ENCODE data around the gene NUDT2. TPM values are rescaled to one million over a fixed set of nuclear protein-coding genes. Genes with fewer than 3 reads are reported as not detected.

The NUDT2 gene
- total RNA-seq, 2 donors from 2014 or later, result 3.4 to 20.8 TPM

DNA sequence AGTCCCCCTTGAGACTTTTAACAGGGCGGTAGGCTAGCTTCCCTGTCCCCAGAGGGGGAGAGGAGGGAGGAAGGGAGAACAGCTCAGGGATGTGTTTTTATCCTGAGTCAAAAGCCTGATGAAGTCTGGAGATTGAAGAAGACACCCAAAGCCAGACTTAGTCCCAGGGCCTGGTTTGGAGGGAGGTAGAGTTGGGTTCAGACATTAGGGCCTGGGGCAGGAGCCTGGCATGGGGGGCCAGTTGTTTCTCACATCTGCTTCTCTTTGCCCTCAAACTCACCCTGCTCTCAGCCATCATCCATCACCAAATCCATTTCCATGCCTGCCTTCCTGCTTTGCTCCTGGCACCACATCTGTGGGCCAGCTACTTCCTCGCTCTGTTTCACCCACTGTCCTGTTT lies 44.4 kb downstream of the NUDT2 start:
- Histone ChIP-seq H3K9me3 (no peaks in the 10 kb centered on the region), H3K36me3 (peaks cover 22% of the 10 kb centered on the region), H3K4me1 (ENCODE audit: control insufficient read depth in 1 of 2, low read depth in 2 of 2) (peaks cover 6 to 14% of the 10 kb centered on the region in 2 donors), H3K27me3 (replicated peaks; ENCODE audit: insufficient read depth) (no peaks in the 10 kb centered on the region), H3K4me3 (no peak overlapping the region), H3K27ac (no peak overlapping the region)
- TF ChIP-seq, protein P1, sequence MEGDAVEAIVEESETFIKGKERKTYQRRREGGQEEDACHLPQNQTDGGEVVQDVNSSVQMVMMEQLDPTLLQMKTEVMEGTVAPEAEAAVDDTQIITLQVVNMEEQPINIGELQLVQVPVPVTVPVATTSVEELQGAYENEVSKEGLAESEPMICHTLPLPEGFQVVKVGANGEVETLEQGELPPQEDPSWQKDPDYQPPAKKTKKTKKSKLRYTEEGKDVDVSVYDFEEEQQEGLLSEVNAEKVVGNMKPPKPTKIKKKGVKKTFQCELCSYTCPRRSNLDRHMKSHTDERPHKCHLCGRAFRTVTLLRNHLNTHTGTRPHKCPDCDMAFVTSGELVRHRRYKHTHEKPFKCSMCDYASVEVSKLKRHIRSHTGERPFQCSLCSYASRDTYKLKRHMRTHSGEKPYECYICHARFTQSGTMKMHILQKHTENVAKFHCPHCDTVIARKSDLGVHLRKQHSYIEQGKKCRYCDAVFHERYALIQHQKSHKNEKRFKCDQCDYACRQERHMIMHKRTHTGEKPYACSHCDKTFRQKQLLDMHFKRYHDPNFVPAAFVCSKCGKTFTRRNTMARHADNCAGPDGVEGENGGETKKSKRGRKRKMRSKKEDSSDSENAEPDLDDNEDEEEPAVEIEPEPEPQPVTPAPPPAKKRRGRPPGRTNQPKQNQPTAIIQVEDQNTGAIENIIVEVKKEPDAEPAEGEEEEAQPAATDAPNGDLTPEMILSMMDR (IDR thresholded peaks at IDR 0.05), result no peak
- ATAC-seq (ENCODE audit: insufficient number of reproducible peaks, low FRiP score, low read depth) (no peak), DNase-seq (ENCODE audit: low spot score) (no peak)

DNA sequence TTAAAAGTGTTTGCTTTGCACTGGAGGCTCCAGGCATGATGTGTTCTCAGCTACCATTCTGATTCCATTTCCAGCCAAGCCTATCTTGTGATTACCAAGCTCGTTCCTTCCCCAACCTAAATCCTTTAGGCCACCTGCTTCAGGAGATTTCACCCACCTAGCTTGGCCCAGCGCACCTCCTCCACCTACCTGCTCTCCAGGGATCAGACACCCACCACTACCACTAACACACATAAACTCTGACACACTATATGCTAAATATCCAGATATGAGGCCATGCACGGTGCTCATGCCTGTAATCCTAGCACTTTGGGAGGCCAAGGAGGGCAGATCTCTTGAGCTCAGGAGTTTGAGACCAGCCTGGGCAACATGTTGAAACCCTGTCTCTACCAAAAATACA lies 45.0 kb downstream of the NUDT2 start:
- Histone ChIP-seq H3K9me3 (no peaks in the 10 kb centered on the region), H3K4me1 (ENCODE audit: control insufficient read depth in 1 of 2, low read depth in 2 of 2) (peaks cover 6 to 14% of the 10 kb centered on the region in 2 donors), H3K27ac (no peak overlapping the region), H3K36me3 (peaks cover 22% of the 10 kb centered on the region), H3K27me3 (replicated peaks; ENCODE audit: insufficient read depth) (no peaks in the 10 kb centered on the region), H3K4me3 (no peak overlapping the region)
- DNase-seq (ENCODE audit: low spot score) (no peak), ATAC-seq (ENCODE audit: insufficient number of reproducible peaks, low FRiP score, low read depth) (no peak)
- TF ChIP-seq, protein P1 (IDR thresholded peaks at IDR 0.05), result no peak

DNA sequence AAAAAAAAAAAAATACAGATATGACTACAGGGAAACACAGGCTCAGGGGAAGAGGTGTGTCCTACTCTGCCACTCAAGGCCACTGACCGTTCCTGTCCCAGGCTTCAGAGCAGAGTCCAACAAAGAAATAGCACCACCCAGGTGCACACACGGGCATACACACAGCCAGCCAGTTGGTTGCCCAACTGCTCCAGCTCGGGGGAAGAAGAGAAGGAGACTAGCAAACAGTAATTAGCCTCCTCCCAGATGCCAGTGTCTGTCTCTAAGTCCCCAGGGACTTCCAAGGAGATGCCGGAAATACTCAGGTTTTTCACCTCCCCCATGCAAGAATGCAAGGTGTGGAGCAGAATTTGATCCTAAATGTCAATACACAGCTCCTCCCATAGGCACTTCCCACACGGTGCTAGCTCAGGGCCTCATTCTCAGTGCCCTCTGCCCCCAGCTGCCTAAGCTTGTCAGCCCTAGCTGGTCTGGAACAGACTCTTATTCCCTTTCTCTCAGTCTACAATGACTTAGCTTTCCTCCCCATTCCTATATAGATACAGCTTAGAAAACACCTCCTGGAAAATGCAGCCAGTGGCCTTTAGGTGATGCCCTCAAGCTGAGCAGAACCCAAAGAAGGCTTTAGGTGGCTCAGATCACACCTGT lies 45.7 kb downstream of the NUDT2 start:
- Histone ChIP-seq H3K27me3 (replicated peaks; ENCODE audit: insufficient read depth) (no peaks in the 10 kb centered on the region), H3K9me3 (no peaks in the 10 kb centered on the region), H3K27ac (peak overlapping the region; percentile 4 to 59), H3K36me3 (peaks cover 18% of the 10 kb centered on the region), H3K4me3 (no peak overlapping the region), H3K4me1 (ENCODE audit: control insufficient read depth in 1 of 2, low read depth in 2 of 2) (peaks cover 9 to 19% of the 10 kb centered on the region in 2 donors)
- ATAC-seq (ENCODE audit: insufficient number of reproducible peaks, low FRiP score, low read depth) (no peak), DNase-seq (ENCODE audit: low spot score) (no peak)
- TF ChIP-seq, protein P1 (IDR thresholded peaks at IDR 0.05), result no peak

DNA sequence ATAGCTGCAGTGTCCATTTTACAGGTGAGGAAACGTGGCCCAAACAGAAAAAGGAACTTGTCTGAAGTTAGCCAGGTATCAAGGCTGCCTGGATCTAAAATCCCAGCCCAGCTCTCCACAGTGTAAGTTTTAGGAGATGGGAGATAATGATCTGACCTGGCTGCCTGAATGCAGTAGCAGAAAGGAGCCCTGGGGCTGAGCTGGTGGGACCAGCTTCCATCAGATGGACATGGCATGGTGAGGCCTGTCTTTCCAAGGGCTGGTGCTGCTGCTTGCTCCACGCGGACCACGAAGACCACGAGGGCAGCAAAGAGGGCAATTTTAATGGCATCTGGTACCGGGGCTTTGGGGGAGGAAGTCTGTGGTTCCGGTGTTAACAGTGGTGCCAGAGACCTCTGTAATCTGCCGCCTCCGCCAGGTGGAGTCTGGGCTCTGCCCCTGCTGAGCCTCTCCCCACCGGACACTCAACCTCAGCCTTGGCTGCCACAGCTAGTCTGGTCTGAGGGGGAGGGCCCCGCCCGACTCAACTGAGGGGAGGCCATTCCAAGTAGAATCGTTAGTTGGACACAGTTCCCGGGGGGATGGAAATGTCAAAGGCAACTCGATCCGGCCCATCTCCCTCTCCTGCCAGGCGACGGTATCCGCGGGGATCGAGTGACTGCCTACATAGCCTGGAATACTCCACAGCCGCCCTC lies 46.7 kb downstream of the NUDT2 start:
- H3K4me3 ChIP-seq, result peak overlapping the region; percentile 79
- no peak for DNase-seq (ENCODE audit: low spot score)
- H3K27ac ChIP-seq, result peak overlapping the region; percentile 13 to 59
- H3K36me3 ChIP-seq, result peaks cover 13% of the 10 kb centered on the region
- TF ChIP-seq, protein P1 (IDR thresholded peaks at IDR 0.05), result no peak
- H3K27me3 ChIP-seq (replicated peaks; ENCODE audit: insufficient read depth), result no peaks in the 10 kb centered on the region
- ATAC-seq (ENCODE audit: insufficient number of reproducible peaks, low FRiP score, low read depth), result no peak
- H3K4me1 ChIP-seq (ENCODE audit: control insufficient read depth in 1 of 2, low read depth in 2 of 2), result peaks cover 14 to 27% of the 10 kb centered on the region in 2 donors
- H3K9me3 ChIP-seq, result no peaks in the 10 kb centered on the region

DNA sequence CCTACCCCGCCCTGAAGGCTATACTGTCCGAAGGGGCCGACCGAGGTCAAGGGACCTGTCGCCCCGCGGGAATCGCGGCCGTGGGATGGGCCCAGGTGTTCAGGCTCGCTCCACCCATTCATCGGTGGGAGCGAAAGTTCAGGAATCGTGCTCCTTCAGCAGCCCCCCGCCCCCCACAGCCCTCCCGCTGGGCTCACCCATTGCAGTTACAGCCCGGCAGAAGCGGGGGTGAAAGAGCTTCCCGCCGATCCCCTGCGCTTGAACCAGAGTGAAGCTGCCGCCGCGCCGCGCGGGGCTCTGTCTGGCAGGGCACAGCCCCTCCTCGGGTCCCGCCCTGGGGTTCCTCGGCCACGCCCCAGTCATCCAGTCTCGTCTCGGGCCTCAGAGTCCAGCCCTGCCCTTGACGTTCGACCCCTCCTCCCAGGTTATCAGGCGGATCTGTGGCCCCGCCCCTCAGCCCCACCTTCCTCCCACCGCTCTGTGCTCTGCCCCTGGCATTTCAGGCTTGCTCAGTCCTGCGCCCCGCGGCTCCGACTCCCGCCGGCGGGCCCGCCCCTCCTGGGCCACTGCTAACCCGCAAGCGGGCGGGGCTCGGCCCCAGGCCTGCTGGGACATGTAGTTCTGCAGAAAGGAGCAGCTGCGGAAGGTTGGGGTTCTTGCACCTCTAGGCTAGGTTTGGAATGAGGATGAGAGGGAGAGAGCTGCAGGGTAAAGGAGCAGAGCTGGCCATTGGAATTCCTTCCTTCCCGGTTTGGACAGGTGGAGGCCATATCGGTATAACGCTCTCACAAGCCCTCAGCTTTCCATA lies 47.4 kb downstream of the NUDT2 start, which contains the start of gene MYORG:
Gene MYORG, minus strand, starts transcription at position 303 of the 808 bp plus-strand sequence. CDS start 3,955 bp downstream, outside the sequence.
- Histone ChIP-seq H3K27me3 (replicated peaks; ENCODE audit: insufficient read depth) (no peaks in the 10 kb centered on the region), H3K9me3 (no peaks in the 10 kb centered on the region), H3K4me1 (ENCODE audit: control insufficient read depth in 1 of 2, low read depth in 2 of 2) (peaks cover 14 to 34% of the 10 kb centered on the region in 2 donors), H3K4me3 (peak within 1 kb of the TSS; percentile 79), H3K27ac (peak within 1 kb of the TSS; percentile 51 to 59), H3K36me3 (peaks cover 8% of the 10 kb centered on the region)
- TF ChIP-seq, protein P1 (IDR thresholded peaks at IDR 0.05), result no peak
- DNase-seq (ENCODE audit: low spot score) (peak; percentile 87), ATAC-seq (ENCODE audit: insufficient number of reproducible peaks, low FRiP score, low read depth) (peak; percentile 57)

All from thoracic aorta (tissue), 2 donors.